ENCODE measurements around the gene CDC25B.

- TF ChIP-seq POLR2AphosphoS5 (IDR thresholded peaks at IDR 0.05; ENCODE audit: insufficient read depth, low read depth, low read length) (no peak), EZH2 (IDR thresholded peaks at IDR 0.05; ENCODE audit: borderline replicate concordance, low read depth, low read length, severe bottlenecking) (no peak), CTCF (IDR thresholded peaks at IDR 0.05; ENCODE audit: extremely low read depth in 1 of 2, insufficient read depth in 1 of 2, low read depth in 1 of 2, low read length in 2 of 2) (no peak), POLR2A (IDR thresholded peaks at IDR 0.05; ENCODE audit: low read depth, low read length) (no peak)
Observed at GRCh38 chr20:3819411-3820047, 23.4 kb downstream of the CDC25B start.
